DMS153 treated with DMSO at 0.1 percent for 48 hours (cell line): ENCODE results near the gene POU2F1.

Source experiments
- DNase-seq: peaks from one replicate; lab custom pipeline; 2025; ENCODE audit not compliant: unreplicated experiment; lab: John Stamatoyannopoulos, UW

Gene POU2F1

GRCh38 chr1:167357305-167357704, 136.6 kb downstream of the POU2F1 start:
- DNase-seq = no peak

DNA sequence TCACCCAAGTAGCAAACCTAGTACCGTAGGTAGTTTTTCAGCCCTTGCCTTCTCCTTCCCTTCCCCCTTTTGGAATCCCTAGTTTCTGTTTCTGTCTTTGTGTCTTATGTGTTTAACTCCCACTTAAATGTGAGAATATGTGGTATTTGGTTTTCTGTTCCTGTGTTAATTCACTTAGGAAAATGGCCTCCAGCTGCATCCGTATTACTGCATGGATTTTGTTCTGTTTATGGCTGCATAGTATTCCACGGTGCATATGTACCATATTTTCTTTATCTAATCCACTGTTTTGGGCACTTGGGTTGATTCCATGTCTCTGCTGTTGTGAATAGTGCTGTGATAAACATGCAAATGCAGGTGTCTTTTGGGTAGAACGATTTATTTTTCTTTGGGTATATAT, 138.6 kb downstream of the POU2F1 start:
- no peak for DNase-seq

GRCh38 chr1:167360120-167360519, 139.4 kb downstream of the POU2F1 start:
- no peak for DNase-seq

GRCh38 chr1:167362638-167363037, 142.0 kb downstream of the POU2F1 start:
- DNase-seq = no peak

DNA sequence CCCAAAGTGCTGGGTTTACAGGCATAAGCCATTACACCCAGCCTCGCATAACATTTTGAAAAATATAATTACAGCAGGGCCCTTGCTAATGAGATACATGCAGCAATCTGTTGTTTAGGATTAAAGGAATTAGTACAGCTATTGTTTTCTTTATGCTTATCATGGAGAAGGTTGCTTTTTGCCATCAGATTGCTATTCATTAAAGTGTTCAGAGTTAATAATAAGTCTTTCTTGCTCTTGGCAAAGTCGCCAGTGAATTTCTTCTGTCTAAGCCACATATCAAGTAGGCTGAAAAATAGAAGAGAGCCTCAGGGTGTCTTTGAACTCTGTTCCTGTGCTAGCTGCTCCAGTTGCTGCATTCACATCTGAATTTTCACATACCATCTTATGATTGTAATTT, 144.1 kb downstream of the POU2F1 start:
- no peak for DNase-seq

DNA sequence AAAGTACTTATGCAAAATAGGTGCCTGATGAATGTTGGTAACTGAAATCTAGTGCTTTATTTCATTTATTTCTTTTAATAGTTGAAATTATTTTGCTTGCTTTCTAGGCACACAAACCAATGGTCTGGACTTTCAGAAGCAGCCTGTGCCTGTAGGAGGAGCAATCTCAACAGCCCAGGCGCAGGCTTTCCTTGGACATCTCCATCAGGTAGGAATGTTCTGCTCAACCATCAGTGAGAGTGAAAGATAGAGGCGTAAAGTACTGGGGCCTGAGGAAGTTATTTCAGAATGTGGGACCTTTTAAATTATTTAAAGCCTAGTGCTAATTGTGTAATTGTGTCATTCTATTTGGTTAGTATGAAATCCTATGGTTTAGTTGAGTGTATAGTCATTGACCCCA, 144.7 kb downstream of the POU2F1 start:
- no peak for DNase-seq

- no peak for DNase-seq
Measured at GRCh38 chr1:167367705-167368104, 147.0 kb downstream of the POU2F1 start.

GRCh38 chr1:167369175-167369574, 148.5 kb downstream of the POU2F1 start:
- no peak for DNase-seq

GRCh38 chr1:167369933-167370332, 149.2 kb downstream of the POU2F1 start:
- no peak for DNase-seq

DNA sequence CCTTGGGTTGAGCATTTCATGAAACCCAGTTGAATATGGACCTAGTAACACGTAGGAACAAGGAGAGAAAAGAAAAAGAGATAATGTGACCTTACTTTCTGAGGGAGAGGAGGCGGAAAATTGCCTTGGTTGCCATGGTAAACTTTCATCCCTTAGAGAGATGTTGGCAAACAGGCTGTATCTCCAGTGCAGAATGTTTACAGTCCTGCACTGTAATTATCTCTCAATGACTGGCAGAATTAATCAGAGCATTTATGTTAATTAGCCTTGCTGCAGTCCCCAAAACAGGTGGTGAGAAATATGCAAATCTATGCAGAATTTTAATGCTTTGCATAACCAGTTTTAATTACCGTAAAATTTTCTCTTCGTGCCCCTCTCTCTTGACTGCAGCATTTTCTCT, 150.3 kb downstream of the POU2F1 start:
- no peak for DNase-seq

- DNase-seq = no peak
Measured at GRCh38 chr1:167373398-167373797, 152.7 kb downstream of the POU2F1 start.

DNA sequence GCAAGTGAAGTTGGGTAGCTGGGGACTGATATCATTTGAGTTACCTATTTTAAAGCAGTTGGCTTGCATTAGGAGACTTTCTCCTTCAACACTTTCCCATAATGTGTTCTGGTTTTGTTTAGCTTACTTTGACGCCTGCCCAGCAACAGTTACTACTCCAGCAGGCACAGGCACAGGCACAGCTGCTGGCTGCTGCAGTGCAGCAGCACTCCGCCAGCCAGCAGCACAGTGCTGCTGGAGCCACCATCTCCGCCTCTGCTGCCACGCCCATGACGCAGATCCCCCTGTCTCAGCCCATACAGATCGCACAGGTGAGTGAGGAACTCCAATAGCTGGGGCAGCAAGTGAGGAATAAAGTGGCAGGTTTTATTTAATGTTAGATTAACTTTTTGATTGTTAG, 153.3 kb downstream of the POU2F1 start:
- no peak for DNase-seq

GRCh38 chr1:167375949-167376348, 155.3 kb downstream of the POU2F1 start:
- no peak for DNase-seq

DNA sequence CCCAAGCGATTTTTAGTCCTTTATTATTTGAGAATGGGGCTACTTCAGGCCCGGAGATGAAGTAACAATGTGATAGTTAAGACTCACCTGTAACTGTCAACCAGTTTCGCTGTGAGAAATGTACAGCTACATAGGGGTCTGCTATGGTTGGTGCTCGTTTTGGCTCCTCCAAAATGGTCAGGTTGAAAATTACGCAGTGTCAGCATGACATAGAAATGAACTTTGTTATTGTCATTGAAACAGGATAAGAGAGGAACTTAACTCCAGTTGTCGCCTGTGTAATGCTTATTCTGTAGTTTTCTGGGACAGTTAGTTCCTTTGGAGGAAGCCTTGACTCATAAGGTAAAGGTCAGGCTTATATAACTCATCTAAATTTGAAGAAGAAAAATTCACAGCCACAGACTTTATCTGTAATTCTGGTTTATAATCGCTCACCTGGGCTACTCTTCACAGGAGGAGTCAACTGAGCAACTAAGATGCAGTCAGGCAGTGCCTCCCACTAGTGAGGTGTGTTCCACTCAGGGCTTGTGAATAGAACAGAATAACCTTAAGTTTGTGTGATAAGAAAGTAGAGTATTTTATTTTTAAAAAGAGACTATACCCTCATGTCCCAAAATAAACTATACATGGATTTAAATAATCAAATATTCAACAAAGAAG, 166.7 kb downstream of the POU2F1 start:
- no peak for DNase-seq

DNA sequence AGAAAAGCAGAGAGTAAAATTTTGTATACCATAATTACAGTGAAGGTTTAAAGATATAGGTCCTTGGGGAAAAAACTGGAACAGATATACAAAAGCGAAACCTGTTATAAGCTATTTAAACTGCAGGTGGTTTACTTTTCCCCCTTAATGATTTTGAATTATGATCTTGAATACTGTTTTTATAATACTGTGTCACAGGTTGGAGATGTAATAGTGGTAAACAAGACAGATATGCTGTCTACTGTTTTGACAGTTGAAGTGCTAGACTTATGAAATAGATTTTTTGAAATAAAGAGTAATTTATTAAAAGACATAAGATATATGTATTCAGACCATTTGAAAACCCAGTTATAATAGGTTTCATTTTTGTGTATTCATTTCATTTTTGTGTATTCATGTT, 168.3 kb downstream of the POU2F1 start:
- no peak for DNase-seq

GRCh38 chr1:167392200-167392696, 171.6 kb downstream of the POU2F1 start:
- DNase-seq = no peak

DNA sequence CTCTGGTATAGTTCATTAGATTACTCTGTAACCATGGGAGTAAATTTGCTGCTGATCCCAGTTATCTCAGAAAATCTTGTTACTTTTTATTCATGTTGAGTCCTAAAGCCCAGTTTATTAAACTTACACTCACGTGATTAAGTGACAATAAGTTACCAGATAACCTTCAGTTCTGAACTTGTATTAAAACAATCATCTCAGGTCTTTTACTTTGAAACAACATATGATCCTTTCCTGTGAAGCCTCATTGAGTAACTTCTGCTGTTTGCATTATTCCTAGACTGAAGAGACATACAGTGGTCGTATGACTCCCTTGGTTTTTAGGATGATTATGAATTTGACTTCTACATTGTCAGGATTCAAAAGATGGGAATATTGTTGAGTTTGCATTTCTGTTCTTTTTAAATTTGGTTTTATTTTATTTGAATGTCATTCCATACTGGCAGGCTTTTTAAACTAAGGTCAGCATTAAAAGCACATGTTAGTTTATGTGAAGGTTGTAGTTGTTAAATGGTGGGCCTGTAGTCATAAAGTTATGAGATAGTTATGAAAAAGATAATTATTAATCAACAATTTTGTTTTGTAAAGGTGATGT, 179.8 kb downstream of the POU2F1 start:
- no peak for DNase-seq

- DNase-seq = peak; percentile 34
Measured at GRCh38 chr1:167401260-167401873, 180.7 kb downstream of the POU2F1 start.

DNA sequence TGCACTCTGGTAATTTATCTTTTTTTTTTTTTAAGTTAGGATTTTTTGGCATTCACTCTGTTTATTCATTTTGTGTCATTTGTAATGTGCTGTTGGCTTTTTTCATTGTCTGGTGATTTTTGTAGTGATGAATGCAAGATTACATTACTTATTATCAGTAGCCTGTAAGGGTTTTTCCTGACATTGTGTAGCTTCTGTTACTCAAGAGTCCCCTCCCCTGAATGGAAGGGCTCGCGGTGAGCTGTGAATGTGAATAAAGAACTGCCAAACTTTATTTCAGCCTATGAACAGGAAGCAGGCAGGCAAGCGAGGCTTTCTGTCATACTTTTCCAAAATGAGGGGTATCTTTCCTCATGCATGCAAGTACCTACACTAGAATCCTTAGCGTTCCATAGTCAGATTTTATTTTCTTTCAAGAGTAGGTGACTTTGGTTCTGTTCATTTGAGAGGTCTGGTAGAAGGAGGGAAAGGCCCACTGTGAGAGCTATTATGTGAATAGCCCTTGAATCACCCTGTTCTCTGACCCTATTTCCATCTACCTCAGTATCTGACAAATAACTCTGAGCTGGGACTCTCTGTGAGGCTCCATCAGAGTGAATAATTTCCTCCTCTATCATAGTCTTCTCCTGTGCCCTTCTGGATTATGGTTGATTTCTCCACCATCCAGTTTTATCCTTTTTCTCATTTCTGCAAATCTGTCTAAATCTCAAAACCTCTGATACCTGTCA, 183.6 kb downstream of the POU2F1 start:
- no peak for DNase-seq

DNA sequence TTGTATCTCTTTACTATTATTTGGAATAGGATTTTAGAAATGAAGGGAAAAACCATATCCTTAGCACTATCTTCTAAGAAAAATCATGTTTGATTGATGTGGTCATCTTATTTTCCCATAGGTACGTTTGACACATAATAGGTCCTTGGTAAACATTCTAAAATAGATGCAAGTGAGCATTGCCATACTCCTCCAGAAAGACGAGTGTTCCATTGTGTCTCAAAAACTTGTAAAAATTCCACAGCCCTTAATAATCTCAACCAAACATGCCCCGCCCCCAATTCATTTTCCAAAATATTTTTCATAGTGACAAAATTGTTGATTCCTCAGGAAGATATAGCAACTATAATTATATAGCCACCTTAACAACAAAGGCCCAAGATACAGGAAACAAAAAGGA, 184.2 kb downstream of the POU2F1 start:
- no peak for DNase-seq

- DNase-seq = no peak
Measured at GRCh38 chr1:167408355-167408754, 187.7 kb downstream of the POU2F1 start.

DNA sequence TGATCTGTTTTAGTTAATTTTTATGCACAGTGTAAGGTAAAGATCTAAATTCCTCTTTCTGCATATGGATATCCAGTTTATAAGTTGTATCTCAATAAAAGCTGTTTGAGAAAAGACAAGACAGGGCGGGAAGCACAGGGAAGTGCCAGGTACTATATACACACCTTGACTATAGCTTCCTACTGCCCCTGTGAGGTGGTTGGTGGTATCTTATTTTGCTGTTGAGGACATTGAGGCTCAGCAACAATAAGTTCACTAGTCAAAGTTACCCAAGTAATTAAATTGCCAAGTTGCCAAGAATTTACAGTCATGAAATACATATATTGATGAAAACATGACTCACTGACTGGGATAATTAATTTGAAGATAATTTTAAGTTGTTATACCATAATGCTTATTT, 188.5 kb downstream of the POU2F1 start:
- DNase-seq = no peak
